K562 (cell line): Measurements from ENCODE around the gene SCRN2. TPM values are rescaled to one million over a fixed set of nuclear protein-coding genes. Genes with fewer than 3 reads are reported as not detected.

Experiments
- ATAC-seq: fragments of 200-7000 bp; cut with Tn5 transposase; 3 replicates; pipeline ENCODE4 v1.9.1; 2020; ENCODE audit warnings: moderate library complexity
- BruUV-seq: library from RNA; stranded (reverse); fragments of 400-500 nt; replicated peaks from 2 replicates; lab custom pipeline; 2021; lab: Mats Ljungman, UMichigan
- CTCF ChIA-PET: fragments of 300-600 bp; formaldehyde crosslinking; extraction: SDS; loops from one replicate; lab custom pipeline; 2021; ENCODE audit warnings: low intra/inter-chr PET ratio; lab: Yijun Ruan, JAX
- POLR2A ChIA-PET: fragments of 300-600, 350-650 bp; sonication (Branson Sonifier 250); formaldehyde crosslinking; extraction: SDS; loops from one replicate; lab custom pipeline; 2021; ENCODE audit warnings: antibody characterized with exemption, inconsistent platforms; lab: Yijun Ruan, JAX
- DNase-seq, 4 experiments: peaks; one replicate each; pipeline versions ENCODE4 v3.0.0 to v3.0.0-alpha.2; 2011 to 2018; ENCODE audit warnings: low spot score in 3 of 4, mixed read lengths in 3 of 4; ENCODE audit errors: extremely low read depth in 1 of 4
- FAIRE-seq: peaks from 2 replicates; lab custom pipeline; 2011; peaks lifted over from hg19 to GRCh38; lab: Jason Lieb, UNC
- H2AFZ ChIP-seq: 2 replicates; pipeline ENCODE4 v1.6.0; 2011; ENCODE audit warnings: low read depth, low read length, control low read depth, inconsistent platforms
- H3K27ac ChIP-seq: fragments of 200-600 bp; 3 replicates; pipeline ENCODE4 v1.8.0; 2011; ENCODE audit warnings: low read depth, mild to moderate bottlenecking, control low read depth, inconsistent platforms, low read length, moderate library complexity, mixed read lengths; ENCODE audit errors: extremely low read depth
- H3K27me3 ChIP-seq, 2 experiments: fragments of 300-600 bp in 1 of 2; 2 replicates in 1 of 2; 3 replicates in 1 of 2; pipeline versions ENCODE4 v1.6.0 to v1.8.0; 2011; ENCODE audit warnings: inconsistent platforms in 2 of 2, low read length in 2 of 2, mild to moderate bottlenecking in 1 of 2, mixed read lengths in 1 of 2, moderate library complexity in 1 of 2; ENCODE audit not compliant: control insufficient read depth in 2 of 2, insufficient read depth in 2 of 2
- H3K36me3 ChIP-seq: fragments of 300-600 bp; 3 replicates; pipeline ENCODE4 v1.8.0; 2011; ENCODE audit warnings: mild to moderate bottlenecking, low read length, inconsistent platforms; ENCODE audit not compliant: control insufficient read depth, insufficient read depth
- H3K4me1 ChIP-seq, 2 experiments: fragments of 200-600 bp in 1 of 2; replicated peaks in 1 of 2; 2 replicates in 1 of 2; 3 replicates in 1 of 2; pipeline versions ENCODE4 v1.5.1 to v1.8.0; 2011; ENCODE audit warnings: inconsistent platforms in 2 of 2, low read length in 2 of 2, mild to moderate bottlenecking in 1 of 2, mixed read lengths in 1 of 2, moderate library complexity in 1 of 2; ENCODE audit not compliant: control insufficient read depth in 2 of 2, insufficient read depth in 2 of 2
- H3K4me2 ChIP-seq: 2 replicates; pipeline ENCODE4 v1.6.1; 2011; ENCODE audit warnings: low read length, control low read depth, inconsistent platforms, mixed read lengths; ENCODE audit not compliant: insufficient read depth
- H3K4me3 ChIP-seq: fragments of 200-600 bp; sonication (generic), shearing (Covaris generic); 2 replicates; pipeline ENCODE4 v1.5.1; 2016; ENCODE audit warnings: control low read depth, inconsistent platforms
- H3K79me2 ChIP-seq: fragments of 200-600 bp; 3 replicates; pipeline ENCODE4 v1.8.0; 2011; ENCODE audit warnings: low read length, inconsistent platforms; ENCODE audit not compliant: control insufficient read depth, insufficient read depth
- H3K9ac ChIP-seq, 2 experiments: 2 replicates each; pipeline versions ENCODE4 v1.6.0 to v1.6.1; 2011; ENCODE audit warnings: low read depth in 2 of 2, low read length in 2 of 2, control low read depth in 1 of 2, inconsistent platforms in 1 of 2, mild to moderate bottlenecking in 1 of 2, mixed read lengths in 1 of 2; ENCODE audit not compliant: insufficient read depth in 1 of 2
- H3K9me1 ChIP-seq: one replicate; pipeline ENCODE4 v1.6.0; 2011; ENCODE audit warnings: inconsistent platforms, mild to moderate bottlenecking, low read length, moderate library complexity; ENCODE audit not compliant: control insufficient read depth, insufficient read depth
- H3K9me3 ChIP-seq: replicated peaks from 2 replicates; pipeline ENCODE4 v1.5.1; 2011; ENCODE audit warnings: low read depth, low read length, inconsistent platforms; ENCODE audit not compliant: control insufficient read depth, insufficient read depth
- H4K20me1 ChIP-seq: replicated peaks from 2 replicates; pipeline ENCODE4 v1.6.1; 2011; ENCODE audit warnings: low read length, inconsistent platforms, mixed read lengths; ENCODE audit not compliant: control insufficient read depth, insufficient read depth
- ATF7 ChIP-seq: fragments of 450-650 bp; IDR thresholded peaks from 2 replicates; pipeline ENCODE4 v1.7.1; 2014; ENCODE audit warnings: mild to moderate bottlenecking, moderate library complexity
- FIP1L1 ChIP-seq: fragments of 200-400 bp; formaldehyde crosslinking; IDR thresholded peaks from 2 replicates; pipeline ENCODE4 v1.6.1; 2018; ENCODE audit warnings: mild to moderate bottlenecking, low read depth, low read length; ENCODE audit not compliant: poor library complexity, severe bottlenecking
- FOXK2 ChIP-seq, 2 experiments: fragments of 450-650 bp; IDR thresholded peaks in 1 of 2; conservative IDR thresholded peaks in 1 of 2; 2 replicates each; pipeline ENCODE4 v1.6.1; 2016; ENCODE audit warnings: low read depth in 2 of 2, mild to moderate bottlenecking in 1 of 2
- HDAC2 ChIP-seq: fragments of 450-650 bp; IDR thresholded peaks from 2 replicates; pipeline ENCODE4 v1.6.1; 2016; ENCODE audit warnings: mild to moderate bottlenecking
- HES1 ChIP-seq: fragments of 450-650 bp; IDR thresholded peaks from 2 replicates; pipeline ENCODE4 v1.6.1; 2016; ENCODE audit warnings: low read depth, mild to moderate bottlenecking, moderate library complexity
- HIVEP1 ChIP-seq: fragments of 250-450 bp; sonication (Bioruptor Pico); IDR thresholded peaks from 2 replicates; pipeline ENCODE4 v1.4.0; 2020; ENCODE audit warnings: mild to moderate bottlenecking
- KDM5B ChIP-seq: fragments of 200-600 bp; sonication (generic); IDR thresholded peaks from 2 replicates; pipeline ENCODE4 v1.6.1; 2012; ENCODE audit warnings: low read depth, mild to moderate bottlenecking, moderate library complexity, low read length, control low read depth, inconsistent platforms; ENCODE audit not compliant: insufficient replicate concordance
- MIER1 ChIP-seq: fragments of 450-650 bp; IDR thresholded peaks from 2 replicates; pipeline ENCODE4 v1.6.1; 2016; ENCODE audit warnings: antibody characterized with exemption, mild to moderate bottlenecking, low read depth
- MTA1 ChIP-seq: fragments of 450-650 bp; IDR thresholded peaks from 2 replicates; pipeline ENCODE4 v1.6.1; 2017; ENCODE audit warnings: borderline replicate concordance
- PRMT5 ChIP-seq: sonication (generic); formaldehyde crosslinking; IDR thresholded peaks from 2 replicates; pipeline ENCODE4 v1.5.0; 2020; ENCODE audit warnings: missing genetic modification reagents
- PURB ChIP-seq: sonication (generic); formaldehyde crosslinking; IDR thresholded peaks from 2 replicates; pipeline ENCODE4 v1.9.0; 2021; ENCODE audit warnings: low read depth, mild to moderate bottlenecking, missing genetic modification reagents
- RERE ChIP-seq: sonication (generic); formaldehyde crosslinking; IDR thresholded peaks from 2 replicates; pipeline ENCODE4 v1.8.0; 2023; ENCODE audit warnings: missing genetic modification reagents, mild to moderate bottlenecking, borderline replicate concordance
- SAP30 ChIP-seq: fragments of 200-600 bp; sonication (generic); IDR thresholded peaks from 2 replicates; pipeline ENCODE4 v1.6.1; 2012; ENCODE audit warnings: borderline replicate concordance, low read depth, mild to moderate bottlenecking, moderate library complexity, low read length, control low read depth, inconsistent platforms; ENCODE audit not compliant: insufficient read depth, poor library complexity, severe bottlenecking
- SIX5 ChIP-seq, 2 experiments: IDR thresholded peaks; 2 replicates each; pipeline ENCODE4 v1.6.1; 2011; ENCODE audit warnings: low read length in 2 of 2, borderline replicate concordance in 1 of 2, low read depth in 1 of 2, mild to moderate bottlenecking in 1 of 2, moderate library complexity in 1 of 2; ENCODE audit not compliant: insufficient read depth in 1 of 2
- WGBS: fragments of 100-300 bp; shearing (Covaris generic); methylation state at CpG from one replicate; pipeline ENCODE4 v1.1.6; 2016; ENCODE audit warnings: low coverage, mixed read lengths; ENCODE audit not compliant: insufficient coverage; ENCODE audit errors: missing lambda C conversion rate; 5-methylcytosine and 5-hydroxymethylcytosine counted together
- in situ Hi-C: fragments of 300-500 bp; cut with MboI; formaldehyde crosslinking; loops from 4 replicates; pipeline ENCODE4 v1.15.0; 2018; ENCODE audit warnings: inconsistent platforms, mixed read lengths
- intact Hi-C: fragments of 100-400 bp; cut with micrococcal nuclease; formaldehyde crosslinking; loops from 2 replicates; pipeline ENCODE4 v1.14.2; 2022
- polyA plus RNA-seq, 8 experiments: library from polyadenylated mRNA; depleted of rRNA in 4 of 8; stranded (reverse) in 5 of 8; unstranded in 3 of 8; fragments of >200 nt; fragmentation: Nextera tagmentation in 2 of 8; fragmentation: Illumina TruSeq in 1 of 8; extraction: Ambion mirVana in 2 of 8; extraction: Trizol in 1 of 8; gene quantifications; 2 replicates each; pipeline versions ENCODE4 v1.2.1 to v1.2.3, GENCODE V29; 2011 to 2014; ENCODE audit warnings: inconsistent platforms in 1 of 8, missing spikeins in 1 of 8
- total RNA-seq, 7 experiments: library from RNA; depleted of rRNA in 6 of 7; stranded (reverse); fragments of >200 nt in 6 of 7; fragmentation: Illumina TruSeq in 2 of 7; extraction: Trizol in 2 of 7; gene quantifications; 2 replicates each; pipeline versions ENCODE4 v1.2.1 to v1.2.3, GENCODE V29; 2011 to 2021; ENCODE audit warnings: low replicate concordance in 1 of 7

SCRN2 gene
- total and polyA plus RNA-seq, 9 of the 15 experiments (the other 6 are each of a cell fraction or from before 2014, with no cell fraction given) = 0.25 to 32.9 (median 13.6) TPM

GRCh38 chr17:47844227-47844626 is 3.2 kb upstream of the SCRN2 start:
- FAIRE-seq (no peak), ATAC-seq (no peak), DNase-seq (peak in 2 of 4 experiments; percentile 37 to 49)
- no peaks in the 10 kb centered on the region for H4K20me1 ChIP-seq
- no peak overlapping the region for H3K4me3 ChIP-seq
- in situ Hi-C loops (loop anchor here (5.0 kb wide), 2 partner anchors 48 to 173 kb away; no protein-coding TSS in a partner anchor), intact Hi-C loops (loop anchor here (10.0 kb wide), 1 partner anchor 291 kb away; no protein-coding TSS in a partner anchor)
- BruUV-seq = no TSS peak
- no peaks in the 10 kb centered on the region for H3K9me3 ChIP-seq
- H3K79me2 ChIP-seq = peaks cover 15% of the 10 kb centered on the region
- H3K9ac ChIP-seq = no peak overlapping the region; a peak in 1 of 4 replicates
- peaks cover 35 to 54% of the 10 kb centered on the region in 2 experiments for H3K4me1 ChIP-seq
- ChIA-PET CTCF (interaction anchor here (4.2 to 5.9 kb wide), 2 partner anchors 45 to 50 kb away, joined by 26 to 171 read pairs; no protein-coding TSS in a partner anchor), POLR2A (interaction anchor here (0.9 to 2.6 kb wide), 5 partner anchors 12 to 103 kb away, joined by 3 to 18 read pairs (median 5); partner anchors contain the start of gene SP2)
- WGBS = 2% methylated on average over 5 of the region's 5 CpGs
- H3K27me3 ChIP-seq = no peaks in the 10 kb centered on the region
- H2AFZ ChIP-seq = no peak overlapping the region
- no peak overlapping the region for H3K27ac ChIP-seq
- H3K36me3 ChIP-seq = peaks cover under 1% of the 10 kb centered on the region; the same call in 1 of the 3 replicates
- no peak overlapping the region; the same call in 1 of the 2 replicates for H3K4me2 ChIP-seq
- H3K9me1 ChIP-seq = no peaks in the 10 kb centered on the region
- TF ChIP-seq FOXK2 (conservative IDR thresholded peaks at IDR 0.05 in 1 of 2, IDR thresholded peaks at IDR 0.05 in 1 of 2; ENCODE audit: low read depth in 2 of 2) (no peak; a peak in 1 of 4 replicates), PRMT5 (no peak), SAP30 (no peak), MTA1 (0 out of 2 replicates have a peak, but pooled peaks have one; percentile 56), FIP1L1 (no peak), HDAC2 (no peak), KDM5B (no peak), MIER1 (no peak), PURB (CRISPR knock-in tag) (no peak), SIX5 (IDR thresholded peaks at IDR 0.05; ENCODE audit: borderline replicate concordance in 1 of 2, insufficient read depth in 1 of 2, low read depth in 1 of 2, low read length in 2 of 2) (no peak), RERE (CRISPR knock-in tag) (no peak), HIVEP1 (CRISPR knock-in tag) (no peak), ATF7 (peak; percentile 56), HES1 (no peak)
